ENCODE results near the gene EIF4G3.

GRCh38 chr1:21069549-21069948 lies 107.1 kb downstream of the EIF4G3 start:
- TF ChIP-seq USF1 (IDR thresholded peaks at IDR 0.05) (no peak), CEBPB (IDR thresholded peaks at IDR 0.05) (no peak), NFIC (IDR thresholded peaks at IDR 0.05) (no peak), TEAD4 (IDR thresholded peaks at IDR 0.05) (no peak), RAD21 (IDR thresholded peaks at IDR 0.05; ENCODE audit: low read depth) (no peak), TAF1 (IDR thresholded peaks at IDR 0.05; ENCODE audit: low read depth) (no peak), EGR1 (IDR thresholded peaks at IDR 0.05) (no peak), REST (IDR thresholded peaks at IDR 0.05; ENCODE audit: low read depth) (no peak), MAX (IDR thresholded peaks at IDR 0.05) (no peak)
